CD14-positive monocyte (primary cell): ENCODE results near the gene POLR3A. TPM values are rescaled to one million over a fixed set of nuclear protein-coding genes. Genes with fewer than 3 reads are reported as not detected.

ENCODE experiments used
- DNase-seq, 3 donors: peaks; one replicate each; pipeline ENCODE4 v3.0.0-alpha.2; 2011 to 2022
- H2AFZ ChIP-seq: 2 replicates; pipeline ENCODE4 v1.6.0; 2012; ENCODE audit warnings: mild to moderate bottlenecking, low read depth, low read length, inconsistent platforms; ENCODE audit not compliant: insufficient read depth, poor library complexity, severe bottlenecking
- H3K27ac ChIP-seq, 2 donors: 1 replicate in 1 of 2; 2 replicates in 1 of 2; pipeline ENCODE4 v1.5.1; 2012 to 2013; ENCODE audit warnings: low read length in 2 of 2, control low read depth in 1 of 2, inconsistent platforms in 1 of 2, low read depth in 1 of 2, mild to moderate bottlenecking in 1 of 2
- H3K27me3 ChIP-seq, 2 donors: one replicate each; pipeline versions ENCODE4 v1.6.0 to v1.6.1; 2011 to 2013; ENCODE audit warnings: low read length in 2 of 2; ENCODE audit not compliant: control insufficient read depth in 2 of 2, insufficient read depth in 2 of 2
- H3K36me3 ChIP-seq, 2 donors: replicated peaks in 1 of 2; 1 replicate in 1 of 2; 2 replicates in 1 of 2; pipeline versions ENCODE4 v1.5.1 to v1.6.1; 2012 to 2013; ENCODE audit warnings: low read length in 2 of 2, control low read depth in 1 of 2, inconsistent platforms in 1 of 2, mild to moderate bottlenecking in 1 of 2; ENCODE audit not compliant: insufficient read depth in 2 of 2, control insufficient read depth in 1 of 2
- H3K4me1 ChIP-seq, 2 donors: 1 replicate in 1 of 2; 2 replicates in 1 of 2; pipeline versions ENCODE4 v1.5.1 to v1.6.1; 2012 to 2013; ENCODE audit warnings: low read length in 2 of 2, control low read depth in 1 of 2, inconsistent platforms in 1 of 2, mild to moderate bottlenecking in 1 of 2, moderate library complexity in 1 of 2; ENCODE audit not compliant: insufficient read depth in 2 of 2, control insufficient read depth in 1 of 2
- H3K4me2 ChIP-seq: replicated peaks from 2 replicates; pipeline ENCODE3; 2012; ENCODE audit warnings: low read length, moderate library complexity, mild to moderate bottlenecking; ENCODE audit not compliant: poor library complexity, severe bottlenecking; ENCODE audit errors: extremely low read depth
- H3K4me3 ChIP-seq, 3 experiments: fragments of 200-600 bp in 1 of 3; sonication (generic) in 1 of 3; replicated peaks in 1 of 3; 1 replicate in 2 of 3; 2 replicates in 1 of 3; pipeline ENCODE4 v1.5.1; 2011 to 2013; ENCODE audit warnings: low read length in 3 of 3, mild to moderate bottlenecking in 3 of 3, control low read depth in 2 of 3, low read depth in 2 of 3, inconsistent platforms in 1 of 3, moderate library complexity in 1 of 3
- H3K79me2 ChIP-seq: 2 replicates; pipeline ENCODE4 v1.6.0; 2012; ENCODE audit warnings: mild to moderate bottlenecking, control low read depth, inconsistent platforms, low read length, moderate library complexity; ENCODE audit not compliant: insufficient read depth
- H3K9ac ChIP-seq: 2 replicates; pipeline ENCODE4 v1.6.0; 2017; ENCODE audit warnings: low read length, mild to moderate bottlenecking; ENCODE audit not compliant: insufficient read depth, poor library complexity, severe bottlenecking
- H3K9me3 ChIP-seq, 2 donors: replicated peaks in 1 of 2; 1 replicate in 1 of 2; 2 replicates in 1 of 2; pipeline versions ENCODE4 v1.5.1 to v1.6.1; 2012 to 2013; ENCODE audit warnings: low read length in 2 of 2, control low read depth in 1 of 2; ENCODE audit not compliant: control insufficient read depth in 1 of 2, insufficient read depth in 1 of 2
- H4K20me1 ChIP-seq: 2 replicates; pipeline ENCODE4 v1.6.0; 2012; ENCODE audit warnings: mild to moderate bottlenecking, low read length, control low read depth, moderate library complexity; ENCODE audit not compliant: insufficient read depth
- H3K27ac Mint-ChIP-seq, 7 donors: one replicate each; pipeline ENCODE4 v1.8.0; 2020; ENCODE audit warnings: mild to moderate bottlenecking in 7 of 7, mixed read lengths in 7 of 7, moderate library complexity in 6 of 7, inconsistent platforms in 2 of 7
- H3K27me3 Mint-ChIP-seq, 3 donors: one replicate each; pipeline ENCODE4 v1.8.0; 2021 to 2022; ENCODE audit warnings: low read depth in 3 of 3, mild to moderate bottlenecking in 3 of 3, mixed read lengths in 3 of 3, moderate library complexity in 3 of 3, inconsistent platforms in 1 of 3
- H3K36me3 Mint-ChIP-seq, 2 donors: one replicate each; pipeline ENCODE4 v1.8.0; 2020; ENCODE audit warnings: mixed read lengths in 2 of 2, inconsistent platforms in 1 of 2, mild to moderate bottlenecking in 1 of 2
- H3K4me1 Mint-ChIP-seq: one replicate; pipeline ENCODE4 v1.8.0; 2020; ENCODE audit warnings: mild to moderate bottlenecking, mixed read lengths
- H3K4me3 Mint-ChIP-seq, 2 donors: one replicate each; pipeline ENCODE4 v1.8.0; 2020; ENCODE audit warnings: mild to moderate bottlenecking in 2 of 2, mixed read lengths in 2 of 2, moderate library complexity in 1 of 2
- H3K9me3 Mint-ChIP-seq, 7 donors: one replicate each; pipeline ENCODE4 v1.8.0; 2020 to 2022; ENCODE audit warnings: mixed read lengths in 7 of 7, mild to moderate bottlenecking in 6 of 7, moderate library complexity in 6 of 7, inconsistent platforms in 2 of 7
- CTCF ChIP-seq: fragments of 200-600 bp; IDR thresholded peaks from one replicate; pipeline ENCODE4 v1.8.0; 2022; ENCODE audit warnings: antibody characterized with exemption, mild to moderate bottlenecking
- WGBS: methylation state at CpG from one replicate; pipeline ENCODE4 v1.1.5; 2013; ENCODE audit warnings: missing lambda C conversion rate; ENCODE audit not compliant: insufficient coverage; 5-methylcytosine and 5-hydroxymethylcytosine counted together
- intact Hi-C, 2 donors: fragments of 100-400 bp; cut with micrococcal nuclease; formaldehyde crosslinking; loops; one replicate each; pipeline versions ENCODE4 v1.15.0 to v1.15.1; 2023
- polyA plus RNA-seq, 3 donors: library from polyadenylated mRNA; depleted of rRNA in 1 of 3; unstranded in 2 of 3; stranded (reverse) in 1 of 3; fragments of 300-500 nt in 2 of 3; fragments of >200 nt in 1 of 3; fragmentation: Illumina TruSeq in 2 of 3; gene quantifications; 1 replicate in 2 of 3; 2 replicates in 1 of 3; pipeline ENCODE4 v1.2.3, GENCODE V29; 2012 to 2021

The POLR3A gene
- polyA plus RNA-seq, 3 donors, result 2.7 to 5.2 (median 4.7) TPM

GRCh38 chr10:78007172-78007571 lies 22.1 kb downstream of the POLR3A start:
- Mint-ChIP-seq H3K27ac (no peak overlapping the region), H3K36me3 (peaks cover 87 to 97% of the 10 kb centered on the region in 2 donors), H3K4me3 (no peak overlapping the region), H3K4me1 (no peaks in the 10 kb centered on the region), H3K9me3 (peaks cover 0 to 2% (median 0%) of the 10 kb centered on the region in 7 donors), H3K27me3 (peaks cover 0 to 1% (median 0%) of the 10 kb centered on the region in 3 donors)
- Histone ChIP-seq H3K4me1 (no peaks in the 10 kb centered on the region), H3K27me3 (no peaks in the 10 kb centered on the region), H2AFZ (no peak overlapping the region), H3K4me3 (no peak overlapping the region), H3K4me2 (no peak overlapping the region), H4K20me1 (no peaks in the 10 kb centered on the region), H3K27ac (no peak overlapping the region), H3K79me2 (no peaks in the 10 kb centered on the region), H3K9ac (no peak overlapping the region), H3K36me3 (peaks cover 93 to 100% of the 10 kb centered on the region in 2 donors), H3K9me3 (no peaks in the 10 kb centered on the region)
- no CpG with 5 or more reads among the region's 1 CpG for WGBS
- no peak for TF ChIP-seq CTCF
- DNase-seq, result no peak
- intact Hi-C loops, result no loop called here

- Histone ChIP-seq H3K9me3 (no peaks in the 10 kb centered on the region), H3K27ac (no peak overlapping the region), H3K36me3 (peaks cover 93 to 100% of the 10 kb centered on the region in 2 donors), H4K20me1 (no peaks in the 10 kb centered on the region), H3K4me1 (no peaks in the 10 kb centered on the region), H3K79me2 (no peaks in the 10 kb centered on the region), H3K4me2 (no peak overlapping the region), H2AFZ (no peak overlapping the region), H3K4me3 (no peak overlapping the region), H3K27me3 (no peaks in the 10 kb centered on the region), H3K9ac (no peak overlapping the region)
- no peaks in the 10 kb centered on the region for H3K27me3 Mint-ChIP-seq
- TF ChIP-seq CTCF, result no peak
- WGBS, result 98% methylated on average over 11 of the region's 16 CpGs
- peak overlapping the region in 3 of 7 donors; percentile 10 to 46 (median 30) for H3K27ac Mint-ChIP-seq
- no peak overlapping the region for H3K4me3 Mint-ChIP-seq
- no peak for DNase-seq
- peaks cover 85 to 97% of the 10 kb centered on the region in 2 donors for H3K36me3 Mint-ChIP-seq
- H3K9me3 Mint-ChIP-seq, result peaks cover 0 to 2% (median 0%) of the 10 kb centered on the region in 7 donors
- no peaks in the 10 kb centered on the region for H3K4me1 Mint-ChIP-seq
- intact Hi-C loops, result no loop called here
Observed at GRCh38 chr10:78004215-78005026, 24.9 kb downstream of the POLR3A start.
